ENCODE data around the gene CYP24A1. TPM values are rescaled to one million over a fixed set of nuclear protein-coding genes. Genes with fewer than 3 reads are reported as not detected.

Gene CYP24A1
- total and polyA plus RNA-seq, 2 donors (not counting 1 experiment from before 2014, with no cell fraction given): not detected

- WGBS (ENCODE audit: insufficient coverage): 91% methylated on average over 7 of the region's 12 CpGs
- TF ChIP-seq EZH2 (IDR thresholded peaks at IDR 0.05; ENCODE audit: borderline replicate concordance, insufficient read depth, low read depth, low read length, poor library complexity, severe bottlenecking) (no peak), CTCF (IDR thresholded peaks at IDR 0.05) (no peak)
- intact Hi-C loops (cut with micrococcal nuclease): no loop called here
- DNase-seq: no peak
- H3K27me3 Mint-ChIP-seq: peaks cover 19% of the 10 kb centered on the region
- no peaks in the 10 kb centered on the region for H4K20me1 ChIP-seq (ENCODE audit: control insufficient read depth, insufficient read depth, low read length, poor library complexity, severe bottlenecking)
- no peaks in the 10 kb centered on the region for H3K4me1 Mint-ChIP-seq
- CTCF ChIA-PET: no interaction called here
- no peaks in the 10 kb centered on the region for H3K4me1 ChIP-seq (ENCODE audit: control insufficient read depth in 2 of 2, insufficient read depth in 2 of 2, low read length in 2 of 2)
- H3K4me3 ChIP-seq (ENCODE audit: control extremely low read depth in 1 of 5, extremely low read depth in 1 of 5, insufficient read depth in 1 of 5, low read depth in 2 of 5, low read length in 4 of 5): no peak overlapping the region
- no peak overlapping the region for H3K27ac ChIP-seq (ENCODE audit: low read length in 2 of 2)
- no peaks in the 10 kb centered on the region for H3K36me3 ChIP-seq (replicated peaks in 1 of 2; ENCODE audit: control extremely low read depth in 1 of 2, control insufficient read depth in 1 of 2, extremely low read depth in 1 of 2, insufficient read depth in 2 of 2, low read length in 1 of 2)
- no peaks in the 10 kb centered on the region for H3K9me3 ChIP-seq (ENCODE audit: control extremely low read depth in 1 of 3, control insufficient read depth in 2 of 3, insufficient read depth in 1 of 3, low read length in 2 of 3)
- no peak for ATAC-seq (ENCODE audit: low read depth)
- H3K27ac Mint-ChIP-seq: no peak overlapping the region
- no peak overlapping the region for H3K4me3 Mint-ChIP-seq
- no peak overlapping the region for H3K4me2 ChIP-seq (replicated peaks; ENCODE audit: low read depth, low read length, poor library complexity, severe bottlenecking)
- POLR2A ChIA-PET: no interaction called here
- no peak overlapping the region for H2AFZ ChIP-seq (ENCODE audit: insufficient read depth, low read depth, low read length, poor library complexity, severe bottlenecking)
- H3K27me3 ChIP-seq (replicated peaks in 1 of 4; ENCODE audit: control extremely low read depth in 1 of 4, control insufficient read depth in 3 of 4, insufficient read depth in 4 of 4, low read length in 3 of 4): peaks cover 0 to 2% (median under 1%) of the 10 kb centered on the region in 4 experiments
- H3K79me2 ChIP-seq (ENCODE audit: control insufficient read depth, insufficient read depth, low read length): no peaks in the 10 kb centered on the region
- H3K9me3 Mint-ChIP-seq (ENCODE audit: insufficient read depth): no peaks in the 10 kb centered on the region
- no peak overlapping the region for H3K9ac ChIP-seq (ENCODE audit: low read length)
These were observed 22.1 kb downstream of the CYP24A1 start for GRCh38 chr20:54151511-54152226.

GRCh38 chr20:54151075-54151439 is 22.7 kb downstream of the CYP24A1 start:
- H3K27me3 Mint-ChIP-seq: peaks cover 21% of the 10 kb centered on the region
- H3K4me3 ChIP-seq (ENCODE audit: control extremely low read depth in 1 of 5, extremely low read depth in 1 of 5, insufficient read depth in 1 of 5, low read depth in 2 of 5, low read length in 4 of 5): no peak overlapping the region
- H3K27ac ChIP-seq (ENCODE audit: low read length in 2 of 2): no peak overlapping the region
- no peak overlapping the region for H3K27ac Mint-ChIP-seq
- H3K79me2 ChIP-seq (ENCODE audit: control insufficient read depth, insufficient read depth, low read length): no peaks in the 10 kb centered on the region
- H3K36me3 ChIP-seq (replicated peaks in 1 of 2; ENCODE audit: control extremely low read depth in 1 of 2, control insufficient read depth in 1 of 2, extremely low read depth in 1 of 2, insufficient read depth in 2 of 2, low read length in 1 of 2): no peaks in the 10 kb centered on the region
- H3K9ac ChIP-seq (ENCODE audit: low read length): no peak overlapping the region
- H3K9me3 Mint-ChIP-seq (ENCODE audit: insufficient read depth): no peaks in the 10 kb centered on the region
- no peak overlapping the region for H3K4me3 Mint-ChIP-seq
- TF ChIP-seq EZH2 (IDR thresholded peaks at IDR 0.05; ENCODE audit: borderline replicate concordance, insufficient read depth, low read depth, low read length, poor library complexity, severe bottlenecking): no peak
- TF ChIP-seq CTCF (IDR thresholded peaks at IDR 0.05): no peak
- WGBS (ENCODE audit: insufficient coverage): 43% methylated on average over 1 of the region's 2 CpGs
- ChIA-PET POLR2A (no interaction called here), CTCF (no interaction called here)
- no peaks in the 10 kb centered on the region for H3K9me3 ChIP-seq (ENCODE audit: control extremely low read depth in 1 of 3, control insufficient read depth in 2 of 3, insufficient read depth in 1 of 3, low read length in 2 of 3)
- H2AFZ ChIP-seq (ENCODE audit: insufficient read depth, low read depth, low read length, poor library complexity, severe bottlenecking): no peak overlapping the region
- no peak for DNase-seq
- H4K20me1 ChIP-seq (ENCODE audit: control insufficient read depth, insufficient read depth, low read length, poor library complexity, severe bottlenecking): no peaks in the 10 kb centered on the region
- H3K4me1 Mint-ChIP-seq: no peaks in the 10 kb centered on the region
- H3K27me3 ChIP-seq (replicated peaks in 1 of 4; ENCODE audit: control extremely low read depth in 1 of 4, control insufficient read depth in 3 of 4, insufficient read depth in 4 of 4, low read length in 3 of 4): peaks cover 0 to 2% (median 0%) of the 10 kb centered on the region in 4 experiments
- intact Hi-C loops (cut with micrococcal nuclease): no loop called here
- no peak overlapping the region for H3K4me2 ChIP-seq (replicated peaks; ENCODE audit: low read depth, low read length, poor library complexity, severe bottlenecking)
- ATAC-seq (ENCODE audit: low read depth): no peak
- H3K4me1 ChIP-seq (ENCODE audit: control insufficient read depth in 2 of 2, insufficient read depth in 2 of 2, low read length in 2 of 2): no peaks in the 10 kb centered on the region

All from B cell (primary cell).